Activated CD4-positive, CD25-positive, alpha-beta regulatory T cell treated with anti-CD3 and anti-CD28 coated beads, Interleukin-2, amount 50 U/mL, for 72 hours (primary cell): ENCODE data around the gene COL15A1.

Source experiments
- DNase-seq: peaks from one replicate; pipeline ENCODE4 v3.0.0; 2021

The COL15A1 gene

DNA sequence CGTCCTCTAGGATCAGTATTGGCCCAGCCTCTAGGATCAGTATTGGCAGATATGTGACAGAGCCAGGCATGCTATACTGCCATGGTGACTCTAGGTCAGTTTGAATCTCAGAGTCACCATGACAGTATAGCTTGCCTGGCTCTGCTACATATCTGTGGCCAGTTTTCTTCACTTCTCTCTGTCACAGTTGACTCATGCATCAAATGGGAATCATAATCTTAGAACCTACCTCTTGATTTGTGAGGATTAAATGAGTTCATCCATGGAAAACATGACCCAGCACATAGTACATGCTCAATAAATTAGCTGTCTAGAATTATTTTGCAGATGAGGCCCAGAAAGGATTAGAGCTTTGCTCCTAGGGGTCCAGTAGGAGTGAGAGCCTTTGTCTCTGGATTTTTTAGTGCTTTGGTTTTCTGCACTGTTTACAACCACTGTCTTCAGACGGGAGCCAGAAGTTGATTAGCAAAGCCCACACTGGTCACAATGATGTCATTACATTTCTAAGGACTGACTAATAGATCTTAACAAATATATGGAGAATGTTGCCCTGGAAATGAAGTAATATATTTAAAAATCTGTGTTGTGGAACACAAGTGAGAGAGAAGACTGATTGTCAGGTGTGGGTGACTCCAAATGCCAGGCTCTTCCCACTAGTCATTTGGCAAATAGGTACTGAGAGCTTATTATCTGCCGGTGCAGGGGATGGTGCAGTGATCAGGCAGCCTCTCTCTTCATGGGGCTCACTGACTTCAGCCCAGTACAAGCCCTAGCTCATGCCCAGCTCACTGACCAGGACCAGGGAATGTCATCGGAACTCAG lies 76.0 kb downstream of the COL15A1 start:
- no peak for DNase-seq

DNA sequence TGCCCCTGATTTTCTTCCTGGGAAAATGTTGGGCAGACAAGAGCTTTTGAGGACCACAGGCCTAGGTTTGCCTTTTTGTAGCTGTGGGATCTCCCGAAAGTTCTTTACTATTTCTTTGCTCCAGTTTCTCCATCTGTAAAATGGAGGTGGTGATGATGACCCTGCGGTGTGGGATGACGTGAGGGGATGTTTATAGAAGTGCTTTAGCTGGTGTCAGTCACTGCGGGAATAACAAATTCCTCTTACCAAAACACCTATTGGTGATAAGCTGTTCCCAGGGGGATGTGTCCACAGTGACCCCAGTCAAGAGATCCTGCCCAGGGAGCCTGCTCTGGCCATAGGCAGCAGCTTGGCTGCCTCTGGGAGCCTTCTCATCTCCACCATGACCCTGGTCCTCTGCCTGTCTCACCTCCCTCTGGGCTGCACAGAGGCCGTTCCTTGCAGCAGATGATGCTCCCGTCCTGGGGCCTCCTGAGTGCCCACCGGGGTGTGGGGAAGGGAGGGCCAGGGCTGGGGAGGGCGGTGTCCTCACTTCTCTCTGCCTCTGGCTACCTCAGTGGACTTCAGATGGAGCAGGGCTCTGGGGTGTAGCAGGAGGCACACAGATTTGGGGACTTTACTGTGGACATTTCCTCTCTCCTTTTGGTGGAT lies 77.2 kb downstream of the COL15A1 start:
- DNase-seq, result no peak

DNA sequence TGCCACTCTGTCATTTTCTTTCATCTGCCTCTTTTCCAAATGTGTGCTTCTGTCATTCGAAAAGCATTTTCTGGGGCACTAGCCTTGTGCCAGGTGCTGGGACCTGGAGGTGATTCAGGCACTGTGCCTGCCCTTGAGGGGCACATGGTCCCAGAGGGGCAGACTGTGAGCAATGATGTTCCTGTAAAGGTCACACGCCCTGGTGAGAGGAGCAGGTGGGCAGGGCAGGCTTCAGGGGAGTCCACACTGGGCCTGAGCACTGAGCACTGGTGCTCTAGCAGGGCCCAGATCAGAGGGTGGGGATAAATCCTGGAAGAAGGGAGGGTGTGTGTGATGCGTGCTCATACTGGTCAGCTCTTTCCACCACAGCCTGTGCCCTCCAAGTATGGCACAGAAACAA lies 77.8 kb downstream of the COL15A1 start:
- DNase-seq, result no peak

DNA sequence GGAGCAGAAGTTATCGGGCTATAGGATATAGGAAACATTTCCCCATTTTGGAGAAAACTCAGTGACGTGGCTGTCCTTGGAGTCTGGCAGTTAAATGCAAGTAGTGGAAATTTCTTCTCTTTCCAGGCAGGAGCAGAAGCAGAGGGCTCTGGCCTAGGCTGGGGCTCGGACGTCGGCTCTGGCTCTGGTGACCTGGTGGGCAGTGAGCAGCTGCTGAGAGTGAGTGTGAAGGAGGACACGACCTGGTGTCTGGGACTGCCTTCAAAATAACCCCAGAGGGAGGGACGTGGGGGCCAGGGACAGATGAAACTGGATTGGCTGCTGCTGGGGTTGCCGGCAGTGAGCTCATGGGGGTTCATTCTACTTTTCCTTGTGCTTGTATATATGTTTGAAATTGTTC lies 79.5 kb downstream of the COL15A1 start:
- DNase-seq, result no peak

DNA sequence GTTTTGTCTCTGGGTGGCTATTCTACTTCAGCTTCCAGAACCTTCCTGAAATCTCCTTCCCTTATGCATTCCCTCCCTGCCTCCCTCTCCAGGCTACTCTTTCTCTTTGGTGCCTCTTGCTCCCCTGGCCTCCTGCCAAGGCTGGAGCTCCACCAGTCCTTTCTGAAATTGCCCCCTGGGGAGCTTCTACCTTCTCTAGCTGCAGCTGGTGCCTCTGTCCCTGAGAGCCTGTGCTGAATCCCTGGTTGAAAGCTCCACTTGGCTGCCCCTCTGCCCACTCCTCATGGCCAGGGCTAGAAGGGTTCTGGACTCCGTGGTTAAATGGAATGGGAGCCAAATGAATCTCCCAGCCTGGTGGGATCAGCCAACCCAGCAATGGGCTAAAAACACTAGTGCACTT lies 80.1 kb downstream of the COL15A1 start:
- DNase-seq, result no peak

DNA sequence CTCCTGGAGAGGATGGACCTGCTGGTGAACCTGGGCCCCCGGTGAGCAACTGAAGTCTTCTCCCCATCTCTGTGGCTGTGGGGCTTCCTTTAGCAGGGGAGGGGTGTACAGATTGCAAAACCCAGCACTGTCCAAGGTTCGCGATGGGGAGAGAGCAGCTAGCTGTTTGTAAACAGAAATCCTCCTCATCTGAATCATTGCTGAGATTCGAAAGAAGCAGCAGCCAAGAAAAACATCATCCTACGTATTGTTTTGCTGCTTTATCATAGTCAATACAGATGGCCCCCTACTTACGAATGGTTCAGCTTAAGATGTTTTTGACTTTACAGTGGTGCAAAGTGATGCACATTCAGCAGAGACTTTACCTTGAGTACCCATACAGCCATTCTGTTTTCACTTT lies 81.3 kb downstream of the COL15A1 start:
- no peak for DNase-seq

DNA sequence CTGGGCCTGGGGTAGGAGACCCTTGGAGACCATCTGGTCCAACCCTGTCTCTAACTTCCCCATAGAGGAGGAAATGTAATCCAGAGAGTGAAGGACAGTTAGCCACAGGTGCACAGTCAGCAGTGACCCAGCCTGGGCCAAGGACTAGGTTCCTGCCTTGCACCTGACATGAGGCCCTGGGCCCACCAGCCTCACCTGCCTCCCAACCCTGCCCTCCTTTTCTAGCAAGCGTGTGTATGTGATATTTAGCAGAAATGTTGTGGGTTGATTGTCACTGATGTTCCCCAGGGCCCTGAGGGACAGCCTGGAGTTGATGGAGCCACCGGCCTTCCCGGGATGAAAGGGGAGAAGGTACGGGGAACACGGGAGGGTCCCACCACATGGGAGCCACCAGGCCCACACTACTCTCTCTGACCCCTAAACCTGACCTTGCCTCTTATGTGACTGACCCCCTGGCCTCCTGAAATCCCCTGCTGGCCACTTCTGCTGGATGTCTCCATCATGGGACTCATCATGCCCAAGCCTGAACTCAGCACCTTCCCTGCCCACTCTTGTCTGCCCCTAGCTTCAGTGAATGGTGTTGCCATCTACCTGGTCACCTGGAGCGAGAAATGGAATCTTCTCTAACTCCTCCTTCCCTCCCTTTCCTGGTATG lies 82.0 kb downstream of the COL15A1 start:
- no peak for DNase-seq

DNA sequence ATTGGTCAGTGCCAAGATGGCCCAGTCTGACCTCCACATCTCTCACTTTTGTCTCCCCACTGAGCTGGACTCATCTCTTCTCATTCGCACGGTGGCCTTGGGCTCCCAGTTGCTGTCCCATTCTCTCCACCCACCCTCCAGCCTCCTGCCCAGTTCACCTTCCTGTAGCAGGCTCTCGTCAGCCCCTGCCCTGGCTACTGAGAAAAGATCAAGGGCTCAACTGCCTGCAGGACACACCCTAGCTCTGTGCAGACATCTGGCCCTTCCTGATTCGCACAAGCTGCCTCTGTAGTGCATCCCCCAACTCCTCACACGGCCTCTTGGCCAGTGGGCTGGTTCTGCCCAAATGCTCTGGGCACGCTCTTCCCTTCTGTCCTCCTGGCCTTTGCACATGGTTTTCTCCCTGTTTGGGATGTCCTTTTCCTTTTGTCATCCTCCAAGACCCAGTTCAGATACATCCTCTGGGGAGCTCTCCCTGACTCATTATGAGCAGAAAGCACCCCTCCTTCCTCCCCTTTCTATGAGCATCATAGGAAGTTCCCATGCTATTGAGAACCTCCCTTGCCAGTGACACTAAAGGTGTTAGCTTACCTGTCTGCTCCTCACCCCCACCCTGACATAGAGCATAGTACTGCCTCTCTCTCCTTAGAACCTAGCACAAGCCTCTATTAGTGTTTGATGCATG lies 82.7 kb downstream of the COL15A1 start:
- DNase-seq, result no peak

DNA sequence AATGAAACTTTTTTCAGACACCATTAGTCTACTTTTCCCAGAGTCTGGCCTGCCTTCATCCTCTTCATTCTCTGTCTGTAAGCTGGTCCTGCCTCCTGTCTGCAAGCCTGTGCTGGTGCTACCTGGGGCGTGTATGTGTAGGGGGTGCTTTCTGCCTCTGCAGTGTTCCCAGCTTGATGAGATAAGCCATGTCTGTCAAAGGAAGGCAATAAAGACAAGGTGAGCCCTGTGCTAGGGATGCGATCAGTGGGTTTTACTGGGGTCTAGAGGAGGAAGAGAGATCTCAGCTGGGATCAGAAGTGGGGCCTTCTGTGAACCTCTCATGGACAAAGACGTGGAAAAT lies 83.2 kb downstream of the COL15A1 start:
- no peak for DNase-seq

DNA sequence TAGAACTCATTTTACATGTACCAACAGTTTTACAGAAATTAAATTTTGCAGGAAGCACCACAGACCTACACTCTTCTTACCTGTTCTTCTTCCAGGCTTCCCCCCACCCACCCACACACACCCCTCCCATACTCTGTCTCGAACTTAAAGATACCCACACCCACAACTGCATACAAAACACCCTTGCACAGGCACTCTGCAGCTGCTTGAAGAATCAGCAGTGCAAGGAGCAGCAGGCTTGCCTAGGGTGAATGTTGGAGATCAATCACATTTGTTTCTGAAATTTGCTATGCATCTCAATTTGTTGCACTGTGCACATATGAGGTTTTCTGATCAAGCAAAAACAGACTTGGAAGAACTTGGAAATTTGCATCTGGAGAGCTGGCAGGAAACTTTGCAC lies 83.7 kb downstream of the COL15A1 start:
- no peak for DNase-seq

DNA sequence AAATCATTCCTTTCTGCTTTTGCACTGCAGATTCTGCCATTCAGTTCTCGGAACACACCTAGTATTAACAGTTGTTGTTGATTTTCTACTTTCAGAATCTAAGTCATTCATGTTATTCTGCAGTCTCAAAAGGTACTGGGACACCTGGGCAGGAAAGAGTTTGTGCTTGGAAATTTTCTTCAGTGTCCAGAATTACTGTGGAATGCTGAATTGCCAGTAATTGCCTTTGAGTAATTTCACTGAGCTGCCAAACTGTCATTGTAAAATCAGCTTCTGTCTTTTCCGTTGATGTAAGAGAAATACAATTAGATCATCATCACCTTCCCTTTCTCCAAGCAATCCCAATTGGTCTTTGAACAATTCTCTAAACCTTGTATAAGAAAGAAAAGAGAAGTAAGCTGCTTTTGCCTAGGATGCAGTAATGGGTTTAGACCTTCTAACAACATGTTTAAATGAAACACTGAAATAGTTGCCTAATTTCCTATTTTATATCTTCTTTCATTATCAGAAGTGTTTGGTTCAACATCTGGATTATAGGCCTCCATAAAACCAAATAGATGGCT lies 85.5 kb downstream of the COL15A1 start:
- no peak for DNase-seq

DNA sequence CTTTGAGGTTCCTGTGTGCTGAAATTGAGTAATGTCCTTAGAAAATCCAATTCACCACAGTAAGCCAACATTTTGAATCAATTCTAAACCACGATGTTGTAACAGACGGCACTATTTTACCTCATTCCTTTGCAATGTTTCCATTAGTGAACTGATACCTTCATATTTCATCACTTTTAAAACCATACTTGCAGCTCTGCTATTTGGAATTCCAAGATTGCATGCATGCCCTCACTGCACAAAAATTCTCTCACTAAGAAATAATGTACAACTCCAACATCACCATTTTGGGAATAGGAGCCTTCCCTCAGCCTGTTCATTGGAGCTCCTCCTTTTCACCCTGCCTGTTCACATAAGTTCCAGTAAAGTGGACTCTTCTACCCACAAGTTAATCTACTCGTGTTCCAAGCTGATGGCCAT lies 86.4 kb downstream of the COL15A1 start:
- DNase-seq, result no peak

DNA sequence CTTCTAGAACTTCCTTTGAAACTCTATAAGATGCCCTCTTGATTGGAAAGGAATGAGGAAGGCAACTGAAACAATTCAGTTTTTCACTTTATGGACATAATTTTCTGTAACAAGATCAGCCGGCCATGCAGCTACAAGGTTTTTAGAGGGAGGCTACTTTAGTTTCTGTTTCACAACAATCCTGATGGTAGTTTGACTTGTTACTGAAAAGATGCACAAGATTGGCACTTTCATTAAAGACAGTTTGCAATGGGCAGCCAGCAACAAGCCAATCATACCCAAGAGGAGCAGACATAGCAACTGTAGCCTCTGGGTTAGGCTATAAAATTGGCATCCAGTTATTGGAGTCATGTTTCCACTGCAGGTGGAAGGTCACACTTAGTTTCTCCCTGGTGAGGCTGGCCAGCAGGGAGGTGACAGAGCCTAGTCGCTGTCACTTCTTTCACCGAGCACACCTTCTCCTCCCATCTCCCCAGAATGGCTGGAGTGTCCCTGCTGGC lies 87.0 kb downstream of the COL15A1 start:
- no peak for DNase-seq

DNA sequence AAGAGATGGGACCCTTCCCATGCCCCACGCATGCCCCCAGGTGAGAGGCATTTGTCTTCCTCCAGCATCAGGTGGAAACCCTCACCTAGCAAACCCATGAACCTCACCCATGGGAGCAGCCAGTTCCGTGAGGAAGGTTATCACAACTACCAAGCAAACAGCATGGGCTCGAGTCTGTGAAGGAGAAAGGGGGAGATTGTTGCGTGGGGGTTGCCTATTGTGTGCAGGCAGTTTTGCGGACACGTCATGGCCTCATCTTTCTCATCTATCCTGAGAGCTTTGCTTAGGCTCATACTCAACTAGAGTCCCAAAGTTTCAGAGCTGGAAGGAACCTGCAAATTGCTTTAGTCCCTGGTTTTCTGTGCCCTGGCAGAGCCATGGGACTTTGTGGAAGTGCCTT lies 87.6 kb downstream of the COL15A1 start:
- DNase-seq, result no peak

DNA sequence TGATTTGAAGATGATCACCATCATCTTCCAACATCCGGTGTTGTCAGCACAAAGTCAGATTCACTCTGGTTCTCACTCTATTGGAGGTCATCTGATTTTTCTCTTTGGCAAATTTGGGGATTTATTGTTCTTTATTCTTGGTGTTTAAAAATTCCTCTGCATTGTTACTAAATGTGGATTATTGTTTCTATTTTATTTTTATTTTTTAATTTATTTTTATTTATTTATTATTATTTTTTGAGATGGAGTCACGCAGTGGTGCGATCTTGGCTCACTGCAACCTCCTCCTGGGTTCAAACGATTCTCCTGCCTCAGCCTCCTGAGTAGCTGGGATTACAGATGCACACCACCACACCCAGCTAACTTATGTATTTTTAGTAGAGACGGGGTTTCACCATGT lies 88.3 kb downstream of the COL15A1 start:
- no peak for DNase-seq

DNA sequence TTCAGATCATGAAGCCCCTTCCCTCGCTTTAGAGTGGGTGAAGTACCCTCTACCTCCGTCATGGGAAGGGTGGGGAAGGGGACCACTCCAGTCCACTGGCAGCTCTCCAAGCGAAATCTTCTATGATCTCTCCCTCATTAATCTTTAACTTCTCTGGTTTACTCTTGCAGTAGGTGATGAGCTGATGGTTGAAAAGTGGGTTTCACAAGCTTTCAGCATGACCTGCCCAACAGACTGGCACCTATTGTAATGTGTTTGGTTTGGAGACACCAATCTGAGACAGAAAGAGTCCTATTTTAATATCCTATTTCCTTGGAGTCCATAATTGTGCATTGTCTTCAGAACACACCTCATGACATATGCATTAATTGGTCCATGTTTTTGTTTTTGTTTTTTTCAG lies 90.4 kb downstream of the COL15A1 start:
- DNase-seq, result no peak

DNA sequence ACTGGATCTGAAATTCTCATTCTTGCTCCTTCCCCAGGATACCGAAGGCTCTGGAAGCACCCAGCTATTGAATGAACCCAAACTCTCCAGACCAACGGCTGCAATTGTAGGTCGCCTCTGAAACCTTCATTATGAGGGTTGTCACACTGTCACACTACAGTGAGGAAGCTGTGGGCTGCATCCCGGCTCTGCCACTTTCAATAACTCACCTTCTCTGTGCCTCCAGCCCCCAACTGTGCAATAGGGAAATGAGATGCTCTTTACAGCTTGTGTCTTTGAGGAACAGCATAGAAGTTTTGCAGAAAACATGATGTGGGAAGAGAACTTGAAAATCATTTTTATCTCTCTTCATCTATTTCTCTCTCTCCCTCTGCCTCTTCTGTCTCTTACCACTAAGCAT lies 91.6 kb downstream of the COL15A1 start:
- DNase-seq, result no peak

DNA sequence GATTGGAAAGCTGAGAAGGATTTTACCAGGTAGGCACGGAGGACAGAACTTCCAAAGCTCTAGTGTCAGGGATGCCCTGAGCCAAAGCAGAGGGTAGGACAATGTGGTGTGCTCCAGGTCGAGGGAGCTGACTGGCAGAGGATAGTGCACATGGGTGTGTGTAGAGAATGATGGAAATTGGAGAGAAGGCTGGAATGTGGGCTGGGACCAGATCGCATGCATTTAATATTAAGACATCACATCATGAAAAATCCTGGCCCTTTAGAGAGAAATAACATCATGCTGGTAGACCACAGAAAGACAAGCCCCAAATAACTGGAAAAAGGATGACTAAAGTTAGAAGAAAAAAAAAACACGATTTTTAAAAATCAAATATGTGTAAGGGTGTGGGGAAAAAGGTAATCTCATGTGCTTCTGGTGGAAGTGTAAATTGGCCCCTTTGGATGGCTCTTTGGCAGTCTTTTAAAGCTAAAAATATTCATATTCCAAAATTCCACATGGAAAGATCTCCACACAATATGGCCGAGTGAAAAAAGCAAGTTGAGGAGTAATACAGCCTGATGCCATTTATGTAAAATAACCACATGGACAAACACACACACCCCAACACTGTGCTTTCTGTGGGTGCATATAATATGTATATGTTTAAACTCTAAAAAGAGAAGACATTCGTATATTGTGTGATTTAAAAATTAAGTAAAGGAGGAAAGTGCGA lies 94.2 kb downstream of the COL15A1 start:
- DNase-seq, result no peak

DNA sequence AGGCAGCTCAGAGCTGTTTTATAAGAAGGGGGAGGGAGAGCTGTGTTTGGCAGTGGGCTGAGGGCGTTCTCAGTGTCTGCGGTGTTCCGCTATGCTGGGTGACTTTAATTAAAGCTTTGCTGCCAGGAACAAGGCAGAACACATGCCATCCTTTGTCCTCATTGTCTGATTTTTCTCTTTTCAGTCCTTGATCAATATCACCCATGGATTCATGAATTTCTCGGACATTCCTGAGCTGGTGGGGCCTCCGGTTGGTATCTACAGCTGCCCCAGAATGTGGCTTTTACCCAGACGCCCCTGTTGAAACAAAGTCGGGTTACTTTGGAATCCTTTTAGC lies 94.7 kb downstream of the COL15A1 start:
- DNase-seq, result no peak

DNA sequence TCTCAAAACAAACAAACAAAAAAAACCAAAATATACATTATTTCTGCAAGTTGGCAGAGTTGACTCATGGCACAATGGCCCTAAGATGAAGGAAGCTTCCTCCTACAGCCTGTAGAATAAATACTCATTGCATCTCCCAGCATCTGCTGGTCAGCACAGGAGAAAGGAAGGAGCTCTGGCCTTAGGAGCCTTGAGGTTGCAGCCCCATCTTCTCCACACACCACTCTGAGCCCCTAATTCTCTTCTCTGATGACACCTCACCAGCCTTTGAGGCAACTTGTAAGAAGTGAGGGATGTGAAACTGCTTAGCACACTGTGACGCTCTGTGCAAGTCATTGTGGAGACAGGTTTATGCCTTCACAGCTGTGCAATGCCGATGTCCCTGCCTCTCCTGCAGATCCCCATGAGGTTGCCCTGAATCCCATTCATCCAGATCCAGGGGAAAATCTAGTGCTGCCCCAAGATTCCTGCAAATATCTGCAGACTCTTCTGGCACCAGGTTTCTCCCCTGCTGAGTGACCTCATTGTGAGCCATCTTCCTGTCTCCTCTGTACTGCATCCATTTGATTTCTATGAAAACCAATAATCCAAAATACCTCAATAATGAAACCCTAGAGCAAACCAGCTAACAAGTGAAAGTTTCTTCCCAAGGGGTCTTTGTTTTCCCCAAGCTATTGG lies 95.9 kb downstream of the COL15A1 start:
- no peak for DNase-seq

DNA sequence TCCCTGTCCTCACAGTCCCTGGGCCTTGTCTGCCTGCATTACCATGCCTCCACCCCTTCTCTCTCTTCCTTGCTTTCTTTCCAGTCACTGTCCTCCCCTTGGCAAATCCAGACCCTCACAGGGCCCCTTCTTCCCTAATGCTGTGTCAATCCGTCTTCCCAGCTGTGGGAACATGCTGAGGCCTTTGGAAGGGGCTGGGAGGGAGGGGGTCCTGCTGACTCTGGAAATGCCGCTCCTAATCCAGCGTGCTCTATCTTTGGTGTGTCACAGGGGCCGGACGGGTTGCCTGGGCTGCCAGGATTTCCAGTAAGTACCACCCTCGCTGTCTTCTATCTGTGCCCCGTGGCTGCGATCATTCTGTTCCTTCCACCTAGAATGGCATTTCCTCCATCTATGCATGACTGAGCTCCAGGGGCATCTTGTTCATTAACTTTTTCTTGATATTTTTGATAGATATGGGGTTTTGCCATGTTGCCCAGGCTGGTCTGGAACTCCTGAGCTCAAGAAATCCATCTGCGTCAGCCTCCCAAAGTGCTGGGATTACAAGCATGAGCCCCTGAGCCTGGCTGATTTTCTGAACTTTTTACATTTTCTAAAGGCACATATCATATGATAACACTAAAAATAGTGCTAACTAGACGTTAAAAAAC lies 96.7 kb downstream of the COL15A1 start:
- DNase-seq, result no peak
